Measurements from ENCODE around the gene SUCO.

- TF ChIP-seq CTCF (optimal IDR thresholded peaks at IDR 0.05 in 1 of 3, IDR thresholded peaks at IDR 0.05 in 1 of 3, conservative IDR thresholded peaks at IDR 0.05 in 1 of 3; ENCODE audit: extremely low read depth in 1 of 3, insufficient read depth in 2 of 3, low read length in 3 of 3) = no peak
- no peak for TF ChIP-seq EZH2 (IDR thresholded peaks at IDR 0.05; ENCODE audit: low read length)
These were observed 93.9 kb downstream of the SUCO start for GRCh38 chr1:172626845-172627244.

Measured in keratinocyte (primary cell).